Cardiac fibroblast (primary cell): ENCODE measurements around the gene CELSR3.

Source experiments
- DNase-seq, 2 donors: peaks; one replicate each; pipeline versions ENCODE4 v3.0.0 to v3.0.0-alpha.2; 2010; ENCODE audit warnings: low read depth in 2 of 2
- H3K4me3 ChIP-seq, 2 donors: replicated peaks in 1 of 2; 1 replicate in 1 of 2; 2 replicates in 1 of 2; pipeline ENCODE4 v1.5.1; 2011; ENCODE audit warnings: low read depth in 2 of 2, low read length in 2 of 2, mild to moderate bottlenecking in 2 of 2, moderate library complexity in 1 of 2
- TF ChIP-seq, protein P1 (sequence below): IDR thresholded peaks from one replicate; pipeline ENCODE4 v1.5.1; 2011; ENCODE audit warnings: low read depth, mild to moderate bottlenecking, low read length, inconsistent platforms

The CELSR3 gene

GRCh38 chr3:48588230-48588629, 74.5 kb downstream of the CELSR3 start:
- TF ChIP-seq, protein P1, sequence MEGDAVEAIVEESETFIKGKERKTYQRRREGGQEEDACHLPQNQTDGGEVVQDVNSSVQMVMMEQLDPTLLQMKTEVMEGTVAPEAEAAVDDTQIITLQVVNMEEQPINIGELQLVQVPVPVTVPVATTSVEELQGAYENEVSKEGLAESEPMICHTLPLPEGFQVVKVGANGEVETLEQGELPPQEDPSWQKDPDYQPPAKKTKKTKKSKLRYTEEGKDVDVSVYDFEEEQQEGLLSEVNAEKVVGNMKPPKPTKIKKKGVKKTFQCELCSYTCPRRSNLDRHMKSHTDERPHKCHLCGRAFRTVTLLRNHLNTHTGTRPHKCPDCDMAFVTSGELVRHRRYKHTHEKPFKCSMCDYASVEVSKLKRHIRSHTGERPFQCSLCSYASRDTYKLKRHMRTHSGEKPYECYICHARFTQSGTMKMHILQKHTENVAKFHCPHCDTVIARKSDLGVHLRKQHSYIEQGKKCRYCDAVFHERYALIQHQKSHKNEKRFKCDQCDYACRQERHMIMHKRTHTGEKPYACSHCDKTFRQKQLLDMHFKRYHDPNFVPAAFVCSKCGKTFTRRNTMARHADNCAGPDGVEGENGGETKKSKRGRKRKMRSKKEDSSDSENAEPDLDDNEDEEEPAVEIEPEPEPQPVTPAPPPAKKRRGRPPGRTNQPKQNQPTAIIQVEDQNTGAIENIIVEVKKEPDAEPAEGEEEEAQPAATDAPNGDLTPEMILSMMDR, result no peak
- no peak overlapping the region for H3K4me3 ChIP-seq
- DNase-seq, result no peak

GRCh38 chr3:48587686-48588085, 75.0 kb downstream of the CELSR3 start:
- TF ChIP-seq, protein P1, result no peak
- DNase-seq, result no peak

More at GRCh38 chr3:48587686-48588085, 75.0 kb downstream of the CELSR3 start:
- H3K4me3 ChIP-seq, result no peak overlapping the region
